ENCODE results near the gene PFKM.

DNA sequence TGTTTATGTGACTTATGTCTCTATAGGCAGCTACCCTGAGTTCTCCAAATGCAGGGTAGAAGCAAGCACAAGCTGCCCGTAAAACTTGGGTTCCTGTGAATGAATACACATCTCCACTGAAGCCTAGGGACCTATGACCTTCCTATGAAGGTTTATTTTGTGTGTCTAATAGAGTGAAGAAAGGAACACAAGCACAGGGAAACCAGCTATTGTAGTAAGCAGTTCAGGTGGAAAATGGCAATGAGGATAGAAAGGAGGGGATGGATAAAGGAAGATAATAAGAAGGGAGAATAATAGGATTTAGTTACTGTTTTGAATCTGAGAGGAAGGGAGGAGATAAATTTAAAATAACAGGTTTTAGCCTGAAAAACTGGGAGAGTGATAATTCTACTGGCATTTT is 2.4 kb downstream of the PFKM start:
- TF ChIP-seq GABPA (IDR thresholded peaks at IDR 0.05; ENCODE audit: low read depth) (no peak), POLR2AphosphoS5 (IDR thresholded peaks at IDR 0.05; ENCODE audit: low read depth) (no peak), SPI1 (IDR thresholded peaks at IDR 0.05; ENCODE audit: borderline replicate concordance, low read depth) (no peak)
- TF ChIP-seq, protein P1, sequence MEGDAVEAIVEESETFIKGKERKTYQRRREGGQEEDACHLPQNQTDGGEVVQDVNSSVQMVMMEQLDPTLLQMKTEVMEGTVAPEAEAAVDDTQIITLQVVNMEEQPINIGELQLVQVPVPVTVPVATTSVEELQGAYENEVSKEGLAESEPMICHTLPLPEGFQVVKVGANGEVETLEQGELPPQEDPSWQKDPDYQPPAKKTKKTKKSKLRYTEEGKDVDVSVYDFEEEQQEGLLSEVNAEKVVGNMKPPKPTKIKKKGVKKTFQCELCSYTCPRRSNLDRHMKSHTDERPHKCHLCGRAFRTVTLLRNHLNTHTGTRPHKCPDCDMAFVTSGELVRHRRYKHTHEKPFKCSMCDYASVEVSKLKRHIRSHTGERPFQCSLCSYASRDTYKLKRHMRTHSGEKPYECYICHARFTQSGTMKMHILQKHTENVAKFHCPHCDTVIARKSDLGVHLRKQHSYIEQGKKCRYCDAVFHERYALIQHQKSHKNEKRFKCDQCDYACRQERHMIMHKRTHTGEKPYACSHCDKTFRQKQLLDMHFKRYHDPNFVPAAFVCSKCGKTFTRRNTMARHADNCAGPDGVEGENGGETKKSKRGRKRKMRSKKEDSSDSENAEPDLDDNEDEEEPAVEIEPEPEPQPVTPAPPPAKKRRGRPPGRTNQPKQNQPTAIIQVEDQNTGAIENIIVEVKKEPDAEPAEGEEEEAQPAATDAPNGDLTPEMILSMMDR (IDR thresholded peaks at IDR 0.05; ENCODE audit: insufficient read depth, low read length), result no peak
- TF ChIP-seq, protein P2, sequence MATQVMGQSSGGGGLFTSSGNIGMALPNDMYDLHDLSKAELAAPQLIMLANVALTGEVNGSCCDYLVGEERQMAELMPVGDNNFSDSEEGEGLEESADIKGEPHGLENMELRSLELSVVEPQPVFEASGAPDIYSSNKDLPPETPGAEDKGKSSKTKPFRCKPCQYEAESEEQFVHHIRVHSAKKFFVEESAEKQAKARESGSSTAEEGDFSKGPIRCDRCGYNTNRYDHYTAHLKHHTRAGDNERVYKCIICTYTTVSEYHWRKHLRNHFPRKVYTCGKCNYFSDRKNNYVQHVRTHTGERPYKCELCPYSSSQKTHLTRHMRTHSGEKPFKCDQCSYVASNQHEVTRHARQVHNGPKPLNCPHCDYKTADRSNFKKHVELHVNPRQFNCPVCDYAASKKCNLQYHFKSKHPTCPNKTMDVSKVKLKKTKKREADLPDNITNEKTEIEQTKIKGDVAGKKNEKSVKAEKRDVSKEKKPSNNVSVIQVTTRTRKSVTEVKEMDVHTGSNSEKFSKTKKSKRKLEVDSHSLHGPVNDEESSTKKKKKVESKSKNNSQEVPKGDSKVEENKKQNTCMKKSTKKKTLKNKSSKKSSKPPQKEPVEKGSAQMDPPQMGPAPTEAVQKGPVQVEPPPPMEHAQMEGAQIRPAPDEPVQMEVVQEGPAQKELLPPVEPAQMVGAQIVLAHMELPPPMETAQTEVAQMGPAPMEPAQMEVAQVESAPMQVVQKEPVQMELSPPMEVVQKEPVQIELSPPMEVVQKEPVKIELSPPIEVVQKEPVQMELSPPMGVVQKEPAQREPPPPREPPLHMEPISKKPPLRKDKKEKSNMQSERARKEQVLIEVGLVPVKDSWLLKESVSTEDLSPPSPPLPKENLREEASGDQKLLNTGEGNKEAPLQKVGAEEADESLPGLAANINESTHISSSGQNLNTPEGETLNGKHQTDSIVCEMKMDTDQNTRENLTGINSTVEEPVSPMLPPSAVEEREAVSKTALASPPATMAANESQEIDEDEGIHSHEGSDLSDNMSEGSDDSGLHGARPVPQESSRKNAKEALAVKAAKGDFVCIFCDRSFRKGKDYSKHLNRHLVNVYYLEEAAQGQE (IDR thresholded peaks at IDR 0.05; ENCODE audit: insufficient replicate concordance, low read depth), result no peak
